ENCODE results near the gene AP1S1.
A peak's percentile ranks its signal among the peaks of the same experiment; 100 is the strongest.

The AP1S1 gene

DNA sequence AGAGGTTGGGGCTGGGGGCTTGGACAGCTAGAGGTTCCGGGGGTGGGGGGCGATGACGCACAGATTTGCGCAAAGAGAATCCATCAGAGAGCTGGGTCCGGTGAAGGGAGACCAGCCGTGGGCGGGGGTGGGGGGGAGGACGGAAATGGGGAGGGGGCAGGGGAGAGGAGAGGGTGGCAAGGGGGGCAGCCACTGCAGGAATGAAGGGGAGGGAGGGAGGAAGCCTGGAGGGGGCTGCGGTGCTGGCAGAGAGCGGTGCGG lies 12.3 kb downstream of the AP1S1 start:
- Histone ChIP-seq H3K27ac (ENCODE audit: low read length) (no peak overlapping the region), H3K4me2 (ENCODE audit: insufficient read depth, low read length) (peak overlapping the region; percentile 46; the same call in 1 of the 2 replicates), H3K9ac (ENCODE audit: low read depth, low read length) (no peak overlapping the region), H3K36me3 (ENCODE audit: insufficient read depth, low read length) (no peaks in the 10 kb centered on the region), H3K9me3 (ENCODE audit: insufficient read depth, low read length, severe bottlenecking) (no peaks in the 10 kb centered on the region), H3K79me2 (ENCODE audit: insufficient read depth, low read length) (peaks cover 3% of the 10 kb centered on the region), H3K4me3 (ENCODE audit: low read depth in 1 of 2, low read length in 2 of 2) (no peak overlapping the region), H4K20me1 (ENCODE audit: insufficient read depth, low read length) (peaks cover 58% of the 10 kb centered on the region), H3K27me3 (ENCODE audit: insufficient read depth, low read length, poor library complexity) (peaks cover 17% of the 10 kb centered on the region), H3K4me1 (ENCODE audit: insufficient read depth, low read length) (peaks cover 80% of the 10 kb centered on the region), H2AFZ (ENCODE audit: low read depth, low read length) (no peak overlapping the region)
- DNase-seq = peak; percentile 47
- TF ChIP-seq, protein P1, sequence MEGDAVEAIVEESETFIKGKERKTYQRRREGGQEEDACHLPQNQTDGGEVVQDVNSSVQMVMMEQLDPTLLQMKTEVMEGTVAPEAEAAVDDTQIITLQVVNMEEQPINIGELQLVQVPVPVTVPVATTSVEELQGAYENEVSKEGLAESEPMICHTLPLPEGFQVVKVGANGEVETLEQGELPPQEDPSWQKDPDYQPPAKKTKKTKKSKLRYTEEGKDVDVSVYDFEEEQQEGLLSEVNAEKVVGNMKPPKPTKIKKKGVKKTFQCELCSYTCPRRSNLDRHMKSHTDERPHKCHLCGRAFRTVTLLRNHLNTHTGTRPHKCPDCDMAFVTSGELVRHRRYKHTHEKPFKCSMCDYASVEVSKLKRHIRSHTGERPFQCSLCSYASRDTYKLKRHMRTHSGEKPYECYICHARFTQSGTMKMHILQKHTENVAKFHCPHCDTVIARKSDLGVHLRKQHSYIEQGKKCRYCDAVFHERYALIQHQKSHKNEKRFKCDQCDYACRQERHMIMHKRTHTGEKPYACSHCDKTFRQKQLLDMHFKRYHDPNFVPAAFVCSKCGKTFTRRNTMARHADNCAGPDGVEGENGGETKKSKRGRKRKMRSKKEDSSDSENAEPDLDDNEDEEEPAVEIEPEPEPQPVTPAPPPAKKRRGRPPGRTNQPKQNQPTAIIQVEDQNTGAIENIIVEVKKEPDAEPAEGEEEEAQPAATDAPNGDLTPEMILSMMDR (IDR thresholded peaks at IDR 0.05; ENCODE audit: borderline replicate concordance, extremely low read depth, low read length, poor library complexity, severe bottlenecking) = no peak
- TF ChIP-seq EZH2 (IDR thresholded peaks at IDR 0.05; ENCODE audit: borderline replicate concordance, low read depth, low read length, severe bottlenecking) = no peak
- ATAC-seq (ENCODE audit: insufficient read depth, low read depth) = no peak

DNA sequence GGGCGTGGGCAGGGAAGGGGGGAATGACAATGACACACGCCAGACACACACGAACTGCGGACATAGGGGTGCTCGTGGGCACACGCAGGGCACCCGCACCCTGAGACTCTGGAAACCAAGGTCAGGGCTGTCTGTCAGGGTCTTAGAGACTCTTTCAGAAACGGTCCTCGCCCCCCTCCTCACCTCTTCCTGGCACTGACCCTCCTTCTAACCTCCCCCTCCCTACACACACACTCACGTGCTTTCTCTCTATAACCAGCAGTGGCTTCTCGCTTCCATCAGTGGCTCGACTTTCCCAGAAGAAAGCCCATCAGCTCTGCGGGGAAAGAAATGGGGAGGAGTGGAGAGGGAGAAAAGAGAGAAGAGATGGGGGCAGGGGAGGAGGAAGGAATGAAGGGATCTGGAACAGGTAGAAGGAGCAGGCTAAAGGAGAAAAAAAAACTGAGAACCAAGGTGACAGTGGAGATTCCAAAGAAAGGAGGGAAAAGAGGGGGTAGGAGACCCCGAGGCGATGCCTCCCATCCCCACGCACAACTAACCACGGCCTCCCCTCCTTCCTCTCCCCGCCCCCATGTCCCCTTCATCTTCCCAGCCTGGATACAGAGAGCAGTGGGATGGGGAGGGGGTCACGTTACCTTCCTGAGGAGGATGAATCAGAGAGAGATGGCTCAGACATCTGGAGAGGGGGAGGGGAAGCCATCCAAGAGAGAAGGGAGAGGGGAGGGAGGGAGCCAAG lies 12.8 kb downstream of the AP1S1 start:
- ATAC-seq (ENCODE audit: insufficient read depth, low read depth) (no peak), DNase-seq (peak; percentile 57)
- no peak overlapping the region for H2AFZ ChIP-seq (ENCODE audit: low read depth, low read length)
- H3K4me2 ChIP-seq (ENCODE audit: insufficient read depth, low read length) = peak overlapping the region; percentile 46
- H3K27me3 ChIP-seq (ENCODE audit: insufficient read depth, low read length, poor library complexity) = peaks cover 17% of the 10 kb centered on the region
- no peaks in the 10 kb centered on the region for H3K36me3 ChIP-seq (ENCODE audit: insufficient read depth, low read length)
- no peaks in the 10 kb centered on the region for H3K9me3 ChIP-seq (ENCODE audit: insufficient read depth, low read length, severe bottlenecking)
- H3K4me1 ChIP-seq (ENCODE audit: insufficient read depth, low read length) = peaks cover 83% of the 10 kb centered on the region
- H3K4me3 ChIP-seq (ENCODE audit: low read depth in 1 of 2, low read length in 2 of 2) = 0 out of 4 replicates have a peak overlapping the region, but pooled peaks of 1 of the 2 experiments have one; percentile 13
- H4K20me1 ChIP-seq (ENCODE audit: insufficient read depth, low read length) = peaks cover 62% of the 10 kb centered on the region
- peaks cover 3% of the 10 kb centered on the region for H3K79me2 ChIP-seq (ENCODE audit: insufficient read depth, low read length)
- H3K27ac ChIP-seq (ENCODE audit: low read length) = no peak overlapping the region
- no peak for TF ChIP-seq EZH2 (IDR thresholded peaks at IDR 0.05; ENCODE audit: borderline replicate concordance, low read depth, low read length, severe bottlenecking)
- TF ChIP-seq, protein P1 (IDR thresholded peaks at IDR 0.05; ENCODE audit: borderline replicate concordance, extremely low read depth, low read length, poor library complexity, severe bottlenecking) = no peak
- H3K9ac ChIP-seq (ENCODE audit: low read depth, low read length) = no peak overlapping the region

DNA sequence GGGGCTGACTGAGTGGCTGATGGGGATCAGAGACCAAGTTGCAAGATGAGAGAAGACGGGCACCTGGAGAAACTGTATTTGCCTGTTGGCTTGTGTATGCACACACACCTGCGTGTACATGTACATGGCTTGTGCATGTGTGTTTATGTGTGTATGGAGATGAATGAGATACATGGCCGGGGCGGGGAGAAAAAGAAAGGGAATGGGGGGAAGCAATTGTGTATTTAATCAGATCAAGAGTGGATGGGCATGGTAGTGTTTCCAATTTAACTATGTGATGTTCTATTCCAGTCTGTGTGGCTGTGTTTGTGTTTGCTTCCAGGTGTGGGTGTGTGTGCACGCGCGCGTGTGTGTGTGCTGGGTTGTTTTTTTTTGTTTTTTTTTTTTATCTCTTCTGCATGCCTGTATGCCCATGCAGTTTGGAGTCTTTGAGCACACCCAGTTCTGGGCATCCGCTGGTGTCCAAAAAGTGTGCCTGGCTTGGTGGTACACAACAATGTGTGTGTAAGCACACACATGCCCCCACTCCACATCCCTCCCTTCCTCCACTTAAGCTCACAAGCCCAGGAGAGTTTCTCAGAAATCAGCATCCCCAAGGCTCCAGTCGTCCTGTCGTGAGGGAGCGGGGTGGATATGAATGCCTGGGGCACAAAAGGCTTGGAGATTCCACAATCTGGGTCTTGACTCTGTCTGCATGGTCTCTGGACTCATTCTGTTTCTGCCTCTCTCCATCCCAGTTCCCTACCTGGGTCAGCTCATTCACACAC lies 13.6 kb downstream of the AP1S1 start:
- Histone ChIP-seq H3K9me3 (ENCODE audit: insufficient read depth, low read length, severe bottlenecking) (no peaks in the 10 kb centered on the region), H3K27me3 (ENCODE audit: insufficient read depth, low read length, poor library complexity) (peaks cover 17% of the 10 kb centered on the region), H3K9ac (ENCODE audit: low read depth, low read length) (no peak overlapping the region), H3K4me3 (ENCODE audit: low read depth in 1 of 2, low read length in 2 of 2) (no peak overlapping the region), H3K79me2 (ENCODE audit: insufficient read depth, low read length) (peaks cover 3% of the 10 kb centered on the region), H3K4me2 (ENCODE audit: insufficient read depth, low read length) (peak overlapping the region; percentile 46; the same call in 1 of the 2 replicates), H3K27ac (ENCODE audit: low read length) (no peak overlapping the region), H4K20me1 (ENCODE audit: insufficient read depth, low read length) (peaks cover 67% of the 10 kb centered on the region), H2AFZ (ENCODE audit: low read depth, low read length) (no peak overlapping the region), H3K36me3 (ENCODE audit: insufficient read depth, low read length) (no peaks in the 10 kb centered on the region), H3K4me1 (ENCODE audit: insufficient read depth, low read length) (peaks cover 83% of the 10 kb centered on the region)
- TF ChIP-seq, protein P1 (IDR thresholded peaks at IDR 0.05; ENCODE audit: borderline replicate concordance, extremely low read depth, low read length, poor library complexity, severe bottlenecking) = no peak
- no peak for TF ChIP-seq EZH2 (IDR thresholded peaks at IDR 0.05; ENCODE audit: borderline replicate concordance, low read depth, low read length, severe bottlenecking)
- no peak for DNase-seq
- ATAC-seq (ENCODE audit: insufficient read depth, low read depth) = no peak
